ENCODE measurements around the gene EIF4E2.

EIF4E2 gene

GRCh38 chr2:232600053-232600773 lies 49.7 kb downstream of the EIF4E2 start:
- DNase-seq (ENCODE audit: low read depth) = no peak

DNA sequence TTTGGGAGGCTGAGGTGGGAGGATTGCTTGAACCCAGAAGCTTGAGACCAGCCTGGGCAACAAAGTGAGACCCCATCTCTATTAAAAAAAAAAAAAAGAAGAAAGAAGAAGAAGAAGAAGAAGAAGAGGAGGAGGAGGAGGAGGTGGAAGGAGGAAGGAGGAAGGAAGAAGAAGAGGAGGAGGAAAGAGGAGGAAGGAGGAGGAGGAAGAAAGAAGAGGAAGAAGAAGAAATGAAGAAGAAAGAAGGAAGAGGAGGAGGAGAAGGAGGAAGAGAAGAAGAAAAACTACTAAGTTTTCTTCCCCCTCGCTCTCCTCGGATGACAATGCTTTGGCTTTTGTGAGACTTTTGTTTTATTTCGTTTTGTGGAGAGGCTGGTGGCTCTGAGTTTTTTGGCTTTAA lies 52.8 kb downstream of the EIF4E2 start:
- DNase-seq (ENCODE audit: low read depth) = no peak

DNA sequence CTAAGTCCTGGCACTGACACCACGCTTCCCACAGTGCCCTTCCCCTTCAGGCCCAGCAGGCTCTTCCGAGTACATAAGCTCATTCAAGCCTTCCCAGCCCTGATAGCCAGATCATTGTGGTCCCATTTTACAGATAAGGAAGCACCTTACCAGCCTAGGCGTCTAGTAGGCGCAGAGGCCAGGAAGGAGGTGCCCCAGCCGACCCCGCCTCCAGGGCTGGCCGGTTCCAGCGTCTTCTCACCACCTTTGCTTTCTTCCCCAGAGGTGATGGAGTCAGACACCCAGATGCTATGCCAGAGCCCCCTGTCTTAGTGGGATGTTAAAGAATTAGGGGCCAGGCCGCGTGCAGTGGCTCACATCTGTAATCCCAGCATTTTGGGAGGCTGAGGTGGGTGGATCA lies 54.0 kb downstream of the EIF4E2 start:
- DNase-seq (ENCODE audit: low read depth) = no peak

GRCh38 chr2:232607011-232607410 lies 56.5 kb downstream of the EIF4E2 start:
- no peak for DNase-seq (ENCODE audit: low read depth)

DNA sequence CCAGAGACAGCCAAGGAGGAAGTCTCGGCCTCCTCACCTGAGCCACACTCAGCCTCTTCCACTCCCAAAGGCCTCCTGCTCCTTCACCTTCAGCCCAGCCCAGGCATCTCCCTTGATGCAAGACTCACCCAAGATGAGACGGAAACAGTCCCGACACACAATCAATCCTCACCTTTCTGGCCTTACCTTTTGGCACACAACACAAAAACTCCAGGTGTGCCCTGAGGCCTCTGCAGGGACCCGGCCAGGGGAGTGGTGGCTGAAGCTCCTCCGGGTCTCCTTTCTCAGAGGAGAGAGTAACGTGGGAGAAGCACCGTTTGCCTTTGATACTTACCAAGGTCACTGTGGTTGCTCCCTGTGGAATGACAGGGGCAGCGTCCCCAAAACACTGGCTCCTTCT lies 59.1 kb downstream of the EIF4E2 start:
- no peak for DNase-seq (ENCODE audit: low read depth)

- no peak for DNase-seq (ENCODE audit: low read depth)
Observed at GRCh38 chr2:232610081-232610480, 59.6 kb downstream of the EIF4E2 start.

DNA sequence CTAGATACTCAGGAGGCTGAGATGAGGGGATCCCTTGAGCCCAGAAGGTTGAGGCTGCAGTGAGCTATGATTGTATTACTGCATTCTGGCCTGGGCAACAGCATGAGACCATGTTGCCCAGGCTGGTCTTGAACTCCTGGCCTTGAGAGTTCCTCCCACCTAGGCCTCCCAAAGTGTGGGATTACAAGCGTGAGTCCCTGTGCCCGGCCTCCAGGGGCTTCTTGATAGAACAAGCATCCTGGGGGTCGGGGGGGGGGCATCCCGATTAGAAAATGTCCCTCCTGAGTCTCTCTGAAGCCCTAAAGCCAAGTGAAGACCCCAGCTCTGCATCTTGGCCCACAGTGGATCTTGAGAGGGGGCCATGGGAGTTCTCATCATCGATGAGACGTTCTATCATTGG lies 60.6 kb downstream of the EIF4E2 start:
- DNase-seq (ENCODE audit: low read depth) = no peak

DNA sequence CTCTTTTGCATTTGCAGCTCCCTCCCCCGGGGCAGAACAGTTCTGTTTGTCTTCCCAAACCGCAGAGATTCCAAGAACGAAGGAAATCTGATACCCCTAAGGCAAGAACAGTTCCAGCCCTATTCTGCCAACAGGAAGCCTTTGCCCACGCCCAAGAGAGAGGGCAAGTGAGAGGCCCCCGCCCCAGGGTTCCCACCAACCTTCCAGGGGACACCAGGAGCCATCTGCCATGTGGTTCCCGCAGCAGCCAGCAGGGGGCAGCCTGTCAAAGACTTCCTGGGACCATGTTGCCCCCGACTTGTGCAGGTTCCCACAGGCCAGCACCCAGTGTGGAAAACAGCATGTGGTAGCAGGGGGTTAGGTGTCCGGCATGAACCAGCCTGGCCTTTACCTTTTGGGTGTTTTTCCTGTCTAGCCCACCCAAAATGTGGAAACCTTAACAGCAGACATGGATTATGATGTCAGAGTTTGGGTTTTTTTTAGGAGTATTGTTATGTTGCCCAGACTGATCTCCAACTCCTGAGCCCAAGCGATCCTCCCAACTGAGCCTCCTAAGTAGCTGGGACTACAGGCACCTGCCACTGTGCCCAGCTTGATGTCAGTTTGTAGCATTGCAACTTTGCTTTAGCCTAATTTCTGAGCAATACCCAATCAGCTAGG lies 61.2 kb downstream of the EIF4E2 start:
- DNase-seq (ENCODE audit: low read depth) = peak; percentile 39

DNA sequence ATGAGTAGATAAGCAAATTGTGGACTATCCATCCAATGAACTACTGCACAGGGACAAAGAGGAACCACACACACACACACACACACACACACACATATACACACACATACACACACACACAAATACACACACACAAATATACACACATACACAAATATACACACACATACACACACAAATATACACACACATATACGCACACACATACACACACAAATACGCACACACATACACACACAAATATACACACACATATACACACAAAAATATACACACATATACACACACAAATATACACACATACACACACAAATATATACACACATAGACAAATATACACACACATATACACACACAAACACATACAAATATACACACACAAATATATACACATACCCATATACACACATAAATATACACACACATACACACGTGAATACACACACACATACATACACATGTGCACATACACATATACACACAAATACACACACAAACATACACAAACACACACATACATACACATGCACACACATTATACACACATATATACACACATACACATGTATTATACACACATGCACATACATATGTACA lies 63.1 kb downstream of the EIF4E2 start:
- no peak for DNase-seq (ENCODE audit: low read depth)

DNA sequence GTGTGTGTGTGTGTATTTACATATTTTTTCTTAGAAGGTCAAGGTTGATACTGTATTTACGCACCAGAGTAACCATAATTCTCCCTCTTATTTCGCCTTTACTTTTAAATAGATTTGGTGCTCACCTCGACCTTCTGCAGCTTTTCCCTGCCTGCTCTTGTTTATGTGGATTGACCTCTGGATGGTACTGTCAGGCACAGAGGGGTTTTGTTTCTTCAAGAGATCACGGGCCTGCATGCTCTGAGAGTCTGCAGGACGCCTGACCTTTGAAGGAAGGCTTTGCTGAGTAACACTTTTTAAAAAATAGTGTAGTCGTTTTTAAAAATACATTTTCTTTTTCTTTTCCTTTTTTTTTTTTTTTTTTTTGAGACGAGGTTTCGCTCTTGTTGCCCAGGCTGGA lies 64.8 kb downstream of the EIF4E2 start:
- DNase-seq (ENCODE audit: low read depth) = no peak

Data from activated T-helper 1 cell treated with Interleukin-2 at 50 U/mL for 16 hours (primary cell).